SH-SY5Y (cell line): ENCODE measurements around the gene MCRS1.

ENCODE experiments used
- GATA2 ChIP-seq: IDR thresholded peaks from 2 replicates; pipeline ENCODE4 v1.6.1; 2011; ENCODE audit warnings: mild to moderate bottlenecking, low read depth, low read length
- GATA3 ChIP-seq: IDR thresholded peaks from 2 replicates; pipeline ENCODE4 v1.6.1; 2011; ENCODE audit warnings: low read depth, mild to moderate bottlenecking, low read length, moderate library complexity

DNA sequence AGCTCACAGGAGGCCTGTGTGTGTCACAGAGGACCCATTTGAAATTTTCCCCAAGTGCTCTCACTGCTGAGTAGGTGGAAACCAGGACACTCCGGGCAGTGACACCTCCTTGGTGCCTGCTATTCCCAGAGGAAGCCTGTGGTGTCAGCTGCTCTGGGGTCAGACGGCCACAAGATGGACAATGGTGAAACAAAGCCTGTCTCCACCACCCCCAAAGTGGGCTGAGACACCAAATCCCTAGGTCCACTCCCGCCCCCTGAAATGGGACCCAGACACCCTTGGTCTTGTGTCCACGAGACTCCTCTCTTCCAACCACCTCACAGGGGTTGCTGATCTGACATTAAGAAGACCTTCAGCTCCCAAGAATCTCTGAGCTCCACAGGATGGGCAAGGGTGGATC lies 22.1 kb downstream of the MCRS1 start:
- TF ChIP-seq GATA3 = no peak
- no peak for TF ChIP-seq GATA2
